Activated CD8-positive, alpha-beta T cell treated with anti-CD3 and anti-CD28 coated beads, Interleukin-2, amount 10 ng/mL, durations not matched to agents 7 days and 5 days (primary cell): ENCODE data around the gene PLEKHG5. TPM values are rescaled to one million over a fixed set of nuclear protein-coding genes. Genes with fewer than 3 reads are reported as not detected.
A peak's percentile ranks its signal among the peaks of the same experiment; 100 is the strongest.
"Not testable (repeated sequence)": the region's sequence is repeated elsewhere in the genome, so short reads cannot be mapped to it uniquely, and the experiment has no call there.

Source experiments
- ATAC-seq: fragments of 150-1000 bp; cut with Tn5 transposase; one replicate; pipeline ENCODE4 v1.10.0; 2021; ENCODE audit warnings: moderate library complexity
- CTCF ChIA-PET: fragments of 350-600 bp; sonication (Branson Sonifier 250); formaldehyde crosslinking; loops from one replicate; lab custom pipeline; 2021; ENCODE audit warnings: antibody characterized with exemption; lab: Charles Lee
- POLR2A ChIA-PET: fragments of 350-600 bp; sonication (Branson Sonifier 250); formaldehyde crosslinking; loops from one replicate; lab custom pipeline; 2021; ENCODE audit warnings: antibody characterized with exemption; lab: Charles Lee
- DNase-seq: peaks from one replicate; pipeline ENCODE4 v3.0.0-alpha.2; 2020
- H3K27ac Mint-ChIP-seq: one replicate; pipeline ENCODE4 v1.8.0; 2021; ENCODE audit warnings: mild to moderate bottlenecking, mixed read lengths
- H3K27me3 Mint-ChIP-seq: one replicate; pipeline ENCODE4 v1.8.0; 2021; ENCODE audit warnings: low read depth, mixed read lengths
- H3K36me3 Mint-ChIP-seq: one replicate; pipeline ENCODE4 v1.8.0; 2021; ENCODE audit warnings: low read depth, mixed read lengths
- H3K4me1 Mint-ChIP-seq: one replicate; pipeline ENCODE4 v1.8.0; 2021; ENCODE audit warnings: low read depth, mixed read lengths
- H3K4me3 Mint-ChIP-seq: one replicate; pipeline ENCODE4 v1.8.0; 2021; ENCODE audit warnings: mild to moderate bottlenecking, mixed read lengths
- H3K9me3 Mint-ChIP-seq: one replicate; pipeline ENCODE4 v1.8.0; 2022; ENCODE audit warnings: mixed read lengths; ENCODE audit not compliant: insufficient read depth
- total RNA-seq, 2 experiments: library from RNA; stranded (reverse); gene quantifications; one replicate each; pipeline ENCODE4 v1.2.3, GENCODE V29; 2021

PLEKHG5 gene
- total RNA-seq, 2 experiments from 2014 or later: 2.2 to 2.8 TPM

- POLR2A ChIA-PET: no interaction called here
- CTCF ChIA-PET: no interaction called here
- Mint-ChIP-seq H3K27me3 (peaks cover 17% of the 10 kb centered on the region), H3K36me3 (no peaks in the 10 kb centered on the region), H3K4me1 (peaks cover 43% of the 10 kb centered on the region), H3K27ac (no peak overlapping the region), H3K4me3 (no peak overlapping the region), H3K9me3 (no peaks in the 10 kb centered on the region)
- ATAC-seq (no peak), DNase-seq (no peak)
Measured at GRCh38 chr1:6495041-6495441, 3.6 kb upstream of the PLEKHG5 start.

GRCh38 chr1:6494627-6495026 is 3.2 kb upstream of the PLEKHG5 start:
- Mint-ChIP-seq H3K4me3 (no peak overlapping the region), H3K9me3 (no peaks in the 10 kb centered on the region), H3K27me3 (peaks cover 17% of the 10 kb centered on the region), H3K36me3 (no peaks in the 10 kb centered on the region), H3K4me1 (peaks cover 43% of the 10 kb centered on the region), H3K27ac (no peak overlapping the region)
- POLR2A ChIA-PET: no interaction called here
- CTCF ChIA-PET: no interaction called here
- ATAC-seq (no peak), DNase-seq (no peak)

- not testable (repeated sequence) for H3K27ac Mint-ChIP-seq, H3K9me3 Mint-ChIP-seq, H3K36me3 Mint-ChIP-seq, H3K4me3 Mint-ChIP-seq, ATAC-seq, DNase-seq
- Mint-ChIP-seq H3K27me3 (peaks cover 17% of the 10 kb centered on the region), H3K4me1 (peaks cover 43% of the 10 kb centered on the region)
- POLR2A ChIA-PET: interaction anchor here (0.5 to 1.2 kb wide), 2 partner anchors 28 to 145 kb away, joined by 3 to 5 read pairs; partner anchors contain the start of gene TNFRSF25
- CTCF ChIA-PET: interaction anchor here (0.6 to 2.0 kb wide), 4 partner anchors 17 to 153 kb away, joined by 3 to 6 read pairs (median 4); partner anchors contain the start of gene NOL9
Measured at GRCh38 chr1:6493834-6494223, 2.4 kb upstream of the PLEKHG5 start.

GRCh38 chr1:6491966-6492365 is 499 bp upstream of the PLEKHG5 start:
- peak overlapping the region; percentile 71 for H3K27ac Mint-ChIP-seq
- no peaks in the 10 kb centered on the region for H3K36me3 Mint-ChIP-seq
- ChIA-PET CTCF (interaction anchor here (1.2 to 6.8 kb wide), 9 partner anchors 12 to 155 kb away, joined by 4 to 60 read pairs (median 10); partner anchors contain the start of gene NOL9), POLR2A (interaction anchor here (0.7 to 1.8 kb wide), 3 partner anchors 15 to 138 kb away, joined by 3 to 6 read pairs (median 3); no protein-coding TSS in a partner anchor)
- H3K4me1 Mint-ChIP-seq: peaks cover 34% of the 10 kb centered on the region
- DNase-seq: no peak
- H3K4me3 Mint-ChIP-seq: peak overlapping the region; percentile 76
- peaks cover 16% of the 10 kb centered on the region for H3K27me3 Mint-ChIP-seq
- no peaks in the 10 kb centered on the region for H3K9me3 Mint-ChIP-seq
- ATAC-seq: no peak

GRCh38 chr1:6491081-6491449 is 402 bp downstream of the PLEKHG5 start:
- H3K36me3 Mint-ChIP-seq: no peaks in the 10 kb centered on the region
- DNase-seq: no peak
- no peak for ATAC-seq
- POLR2A ChIA-PET: interaction anchor here (0.8 to 1.8 kb wide), 10 partner anchors 17 to 127 kb away, joined by 3 to 7 read pairs (median 4); partner anchors contain the start of genes NOL9 and TAS1R1
- H3K9me3 Mint-ChIP-seq: no peaks in the 10 kb centered on the region
- peaks cover 17% of the 10 kb centered on the region for H3K27me3 Mint-ChIP-seq
- peak overlapping the region; percentile 71 for H3K27ac Mint-ChIP-seq
- peak overlapping the region; percentile 76 for H3K4me3 Mint-ChIP-seq
- H3K4me1 Mint-ChIP-seq: peaks cover 37% of the 10 kb centered on the region
- CTCF ChIA-PET: interaction anchor here (0.6 to 6.8 kb wide), 20 partner anchors 9 to 210 kb away, joined by 3 to 60 read pairs (median 4); partner anchors contain the start of genes DNAJC11, NOL9, TAS1R1 and TNFRSF25

GRCh38 chr1:6490181-6491080 is 1.0 kb downstream of the PLEKHG5 start:
- H3K27me3 Mint-ChIP-seq: peaks cover 17% of the 10 kb centered on the region
- peak overlapping the region; percentile 76 for H3K4me3 Mint-ChIP-seq
- ATAC-seq (peak; percentile 77), DNase-seq (peak; percentile 75)
- ChIA-PET POLR2A (interaction anchor here (0.6 to 1.8 kb wide), 15 partner anchors 9 to 244 kb away, joined by 3 to 7 read pairs (median 3); partner anchors contain the start of genes ACOT7, NOL9 and TAS1R1), CTCF (interaction anchor here (0.6 to 6.8 kb wide), 28 partner anchors 9 to 211 kb away, joined by 3 to 60 read pairs (median 4); partner anchors contain the start of genes DNAJC11, NOL9, TAS1R1 and TNFRSF25)
- no peaks in the 10 kb centered on the region for H3K9me3 Mint-ChIP-seq
- H3K27ac Mint-ChIP-seq: peak overlapping the region; percentile 71
- peaks cover 33% of the 10 kb centered on the region for H3K4me1 Mint-ChIP-seq
- H3K36me3 Mint-ChIP-seq: no peaks in the 10 kb centered on the region

GRCh38 chr1:6489799-6490180 is 1.7 kb downstream of the PLEKHG5 start:
- no peaks in the 10 kb centered on the region for H3K36me3 Mint-ChIP-seq
- POLR2A ChIA-PET: interaction anchor here (0.6 to 1.6 kb wide), 5 partner anchors 10 to 243 kb away, joined by 3 to 7 read pairs (median 3); no protein-coding TSS in a partner anchor
- H3K9me3 Mint-ChIP-seq: no peaks in the 10 kb centered on the region
- ATAC-seq (peak; percentile 79), DNase-seq (peak; percentile 83)
- H3K27me3 Mint-ChIP-seq: peaks cover 18% of the 10 kb centered on the region
- CTCF ChIA-PET: interaction anchor here (0.7 to 6.8 kb wide), 22 partner anchors 9 to 212 kb away, joined by 3 to 60 read pairs (median 5); partner anchors contain the start of genes DNAJC11, NOL9, TAS1R1 and ZBTB48
- H3K27ac Mint-ChIP-seq: peak overlapping the region; percentile 71
- peak overlapping the region; percentile 76 for H3K4me3 Mint-ChIP-seq
- H3K4me1 Mint-ChIP-seq: peaks cover 33% of the 10 kb centered on the region

GRCh38 chr1:6489383-6489765 is 2.1 kb downstream of the PLEKHG5 start:
- Mint-ChIP-seq H3K27ac (peak overlapping the region; percentile 71), H3K4me3 (peak overlapping the region; percentile 76), H3K4me1 (peaks cover 34% of the 10 kb centered on the region), H3K9me3 (no peaks in the 10 kb centered on the region), H3K27me3 (peaks cover 22% of the 10 kb centered on the region), H3K36me3 (no peaks in the 10 kb centered on the region)
- ATAC-seq: no peak
- ChIA-PET CTCF (interaction anchor here (0.9 to 6.8 kb wide), 15 partner anchors 9 to 213 kb away, joined by 3 to 60 read pairs (median 6); partner anchors contain the start of genes DNAJC11, NOL9, TAS1R1 and ZBTB48), POLR2A (interaction anchor here (1.4 kb wide), 1 partner anchor 51 kb away, joined by 3 read pairs; no protein-coding TSS in a partner anchor)
- no peak for DNase-seq

- Mint-ChIP-seq H3K4me3 (peak overlapping the region; percentile 18), H3K27ac (no peak overlapping the region), H3K36me3 (no peaks in the 10 kb centered on the region), H3K27me3 (peaks cover 27% of the 10 kb centered on the region), H3K9me3 (no peaks in the 10 kb centered on the region), H3K4me1 (peaks cover 34% of the 10 kb centered on the region)
- POLR2A ChIA-PET: interaction anchor here (0.6 to 1.4 kb wide), 2 partner anchors 51 to 234 kb away, joined by 3 read pairs; no protein-coding TSS in a partner anchor
- CTCF ChIA-PET: interaction anchor here (0.9 to 6.8 kb wide), 14 partner anchors 8 to 213 kb away, joined by 3 to 60 read pairs (median 4); partner anchors contain the start of genes DNAJC11, NOL9, TAS1R1 and ZBTB48
- ATAC-seq: no peak
- DNase-seq: no peak
Measured at GRCh38 chr1:6488602-6489382, 2.7 kb downstream of the PLEKHG5 start.

- no peak for ATAC-seq
- Mint-ChIP-seq H3K4me1 (peaks cover 29% of the 10 kb centered on the region), H3K9me3 (no peaks in the 10 kb centered on the region), H3K27ac (no peak overlapping the region), H3K4me3 (no peak overlapping the region), H3K27me3 (peaks cover 28% of the 10 kb centered on the region), H3K36me3 (no peaks in the 10 kb centered on the region)
- ChIA-PET POLR2A (interaction anchor here (0.6 kb wide), 1 partner anchor 235 kb away, joined by 3 read pairs; no protein-coding TSS in a partner anchor), CTCF (interaction anchor here (1.0 to 6.8 kb wide), 8 partner anchors 8 to 174 kb away, joined by 3 to 60 read pairs (median 4); no protein-coding TSS in a partner anchor)
- no peak for DNase-seq
Measured at GRCh38 chr1:6487804-6488484, 3.5 kb downstream of the PLEKHG5 start.
